OCI-LY3 (cell line): Measurements from ENCODE around the gene CSF2.

Experiments used
- CTCF ChIP-seq: fragments of 200-600, 300-600 bp; sonication (generic); IDR thresholded peaks from 2 replicates; pipeline ENCODE4 v1.5.1; 2014; ENCODE audit warnings: antibody characterized with exemption, low read length, low read depth
- EZH2phosphoT487 ChIP-seq: fragments of 200-600 bp; shearing (Covaris generic); IDR thresholded peaks from 2 replicates; pipeline ENCODE4 v1.6.1; 2018; ENCODE audit warnings: antibody characterized with exemption, mixed run types, low read depth

GRCh38 chr5:132055441-132055807, 18.2 kb upstream of the CSF2 start:
- TF ChIP-seq EZH2phosphoT487 (no peak), CTCF (no peak)
